ENCODE data around the gene CNPY3. TPM values are rescaled to one million over a fixed set of nuclear protein-coding genes. Genes with fewer than 3 reads are reported as not detected.
"Not testable (repeated sequence)": the region's sequence is repeated elsewhere in the genome, so short reads cannot be mapped to it uniquely, and the experiment has no call there.

Gene CNPY3
- total RNA-seq (16.8 TPM), polyA plus RNA-seq (ENCODE audit: insufficient read depth in 1 of 8, insufficient read length in 8 of 8, low replicate concordance in 1 of 8) (10 to 100 TPM; 27.3 to 41.6 (median 33.1) TPM)
- long read RNA-seq, donor 1, transcript CNPY3-201 (6 exons, 1,704 nt), result major isoform, 8 of 8 reads
- long read RNA-seq, donor 1, partial matches to known transcripts, result 0 of 8 reads
- long read RNA-seq, donor 1, other reads (novel, unspliced or antisense), result 0 of 8 reads
- long read RNA-seq, donor 2, partial matches to known transcripts, result 0 of 2 reads
- long read RNA-seq, donor 2, other reads (novel, unspliced or antisense), result 0 of 2 reads
- long read RNA-seq, donor 3, transcript CNPY3-201 (6 exons, 1,704 nt), result major isoform, 24 of 24 reads
- long read RNA-seq, donor 3, partial matches to known transcripts, result 0 of 24 reads
- long read RNA-seq, donor 3, other reads (novel, unspliced or antisense), result 0 of 24 reads
- long read RNA-seq, donor 4, transcript CNPY3-201 (6 exons, 1,704 nt), result major isoform, 14 of 14 reads
- long read RNA-seq, donor 4, partial matches to known transcripts, result 0 of 14 reads
- long read RNA-seq, donor 4, other reads (novel, unspliced or antisense), result 0 of 14 reads
- long read RNA-seq, donor 5, transcript CNPY3-201 (6 exons, 1,704 nt), result major isoform, 33 of 39 reads
- long read RNA-seq, donor 5, partial matches to known transcripts, result 0 of 39 reads
- long read RNA-seq, donor 5, other reads (novel, unspliced or antisense), result 6 of 39 reads
- long read RNA-seq, donor 6, transcript CNPY3-201 (6 exons, 1,704 nt), result major isoform, 22 of 30 reads
- long read RNA-seq, donor 6, partial matches to known transcripts, result 0 of 30 reads
- long read RNA-seq, donor 6, other reads (novel, unspliced or antisense), result 8 of 30 reads
- long read RNA-seq, donor 7, transcript CNPY3-201 (6 exons, 1,704 nt), result major isoform, 16 of 16 reads
- long read RNA-seq, donor 7, partial matches to known transcripts, result 0 of 16 reads
- long read RNA-seq, donor 7, other reads (novel, unspliced or antisense), result 0 of 16 reads
- long read RNA-seq, donor 8, transcript CNPY3-201 (6 exons, 1,704 nt), result major isoform, 12 of 21 reads
- long read RNA-seq, donor 8, partial matches to known transcripts, result 9 of 21 reads
- long read RNA-seq, donor 8, other reads (novel, unspliced or antisense), result 0 of 21 reads
- long read RNA-seq, donor 9, transcript CNPY3-201 (6 exons, 1,704 nt), result major isoform, 15 of 15 reads
- long read RNA-seq, donor 9, partial matches to known transcripts, result 0 of 15 reads
- long read RNA-seq, donor 9, other reads (novel, unspliced or antisense), result 0 of 15 reads
- long read RNA-seq, donor 10, transcript CNPY3-201 (6 exons, 1,704 nt), result major isoform, 21 of 21 reads
- long read RNA-seq, donor 10, partial matches to known transcripts, result 0 of 21 reads
- long read RNA-seq, donor 10, other reads (novel, unspliced or antisense), result 0 of 21 reads
- long read RNA-seq, donor 11, transcript CNPY3-201 (6 exons, 1,704 nt), result major isoform, 9 of 9 reads
- long read RNA-seq, donor 11, partial matches to known transcripts, result 0 of 9 reads
- long read RNA-seq, donor 11, other reads (novel, unspliced or antisense), result 0 of 9 reads

GRCh38 chr6:42928986-42929820 lies at the start of gene CNPY3:
TSS of gene CNPY3 (plus strand) at chr6:42929480. CDS start at chr6:42929571, 91 bp downstream.
- peaks cover 20% of the 10 kb centered on the region for H3K4me1 ChIP-seq (ENCODE audit: control insufficient read depth, insufficient read depth, low read length)
- under 1% methylated on average over 48 of the region's 63 CpGs for WGBS (ENCODE audit: insufficient coverage)

GRCh38 chr6:42880240-42880817 lies 49.0 kb upstream of the CNPY3 start:
- Histone ChIP-seq H3K36me3 (ENCODE audit: control insufficient read depth, insufficient read depth, low read length) (peaks cover 33% of the 10 kb centered on the region), H3K4me3 (ENCODE audit: low read length) (peak overlapping the region; percentile 97), H3K27ac (ENCODE audit: low read length) (peak overlapping the region; percentile 95)
- H3K27me3 ChIP-seq (ENCODE audit: control insufficient read depth, insufficient read depth, low read length); DNase-seq; H3K9me3 ChIP-seq (replicated peaks; ENCODE audit: control insufficient read depth, low read depth, low read length); H3K4me1 ChIP-seq (ENCODE audit: control insufficient read depth, insufficient read depth, low read length): not testable (repeated sequence)
- 15% methylated on average over 14 of the region's 25 CpGs for WGBS (ENCODE audit: insufficient coverage)

More at GRCh38 chr6:42928986-42929820, at the start of gene CNPY3:
- H3K27me3 ChIP-seq (ENCODE audit: control insufficient read depth, insufficient read depth, low read length), result peaks cover 6% of the 10 kb centered on the region
- peak within 1 kb of the TSS; percentile 77 for H3K4me3 ChIP-seq (ENCODE audit: low read length)
- H3K36me3 ChIP-seq (ENCODE audit: control insufficient read depth, insufficient read depth, low read length), result peaks cover 8% of the 10 kb centered on the region
- DNase-seq, result peak; percentile 99
- no peaks in the 10 kb centered on the region for H3K9me3 ChIP-seq (replicated peaks; ENCODE audit: control insufficient read depth, low read depth, low read length)
- peak within 1 kb of the TSS; percentile 98 for H3K27ac ChIP-seq (ENCODE audit: low read length)

GRCh38 chr6:42880871-42881270 lies 48.4 kb upstream of the CNPY3 start:
- WGBS (ENCODE audit: insufficient coverage), result 78% methylated on average over 5 of the region's 12 CpGs
- DNase-seq; H3K4me1 ChIP-seq (ENCODE audit: control insufficient read depth, insufficient read depth, low read length); H3K27me3 ChIP-seq (ENCODE audit: control insufficient read depth, insufficient read depth, low read length); H3K9me3 ChIP-seq (replicated peaks; ENCODE audit: control insufficient read depth, low read depth, low read length); H3K27ac ChIP-seq (ENCODE audit: low read length): not testable (repeated sequence)
- H3K4me3 ChIP-seq (ENCODE audit: low read length), result peak overlapping the region; percentile 97
- peaks cover 39% of the 10 kb centered on the region for H3K36me3 ChIP-seq (ENCODE audit: control insufficient read depth, insufficient read depth, low read length)

- no CpG with 5 or more reads among the region's 4 CpGs for WGBS (ENCODE audit: insufficient coverage)
- Histone ChIP-seq H3K4me3 (ENCODE audit: low read length) (no peak overlapping the region), H3K9me3 (replicated peaks; ENCODE audit: control insufficient read depth, low read depth, low read length) (no peaks in the 10 kb centered on the region), H3K27me3 (ENCODE audit: control insufficient read depth, insufficient read depth, low read length) (no peaks in the 10 kb centered on the region), H3K4me1 (ENCODE audit: control insufficient read depth, insufficient read depth, low read length) (peaks cover 6% of the 10 kb centered on the region), H3K27ac (ENCODE audit: low read length) (no peak overlapping the region), H3K36me3 (ENCODE audit: control insufficient read depth, insufficient read depth, low read length) (peaks cover 51% of the 10 kb centered on the region)
- no peak for DNase-seq
These were observed 43.6 kb upstream of the CNPY3 start for GRCh38 chr6:42885702-42886101.

GRCh38 chr6:42888201-42888600 lies 41.1 kb upstream of the CNPY3 start:
- H3K4me3 ChIP-seq (ENCODE audit: low read length); H3K4me1 ChIP-seq (ENCODE audit: control insufficient read depth, insufficient read depth, low read length); DNase-seq; H3K27ac ChIP-seq (ENCODE audit: low read length); H3K27me3 ChIP-seq (ENCODE audit: control insufficient read depth, insufficient read depth, low read length); H3K9me3 ChIP-seq (replicated peaks; ENCODE audit: control insufficient read depth, low read depth, low read length): not testable (repeated sequence)
- H3K36me3 ChIP-seq (ENCODE audit: control insufficient read depth, insufficient read depth, low read length), result peaks cover 36% of the 10 kb centered on the region
- WGBS (ENCODE audit: insufficient coverage), result no CpG with 5 or more reads among the region's 4 CpGs

GRCh38 chr6:42889815-42890214 lies 39.5 kb upstream of the CNPY3 start:
- Histone ChIP-seq H3K27me3 (ENCODE audit: control insufficient read depth, insufficient read depth, low read length) (no peaks in the 10 kb centered on the region), H3K4me1 (ENCODE audit: control insufficient read depth, insufficient read depth, low read length) (peaks cover 8% of the 10 kb centered on the region), H3K27ac (ENCODE audit: low read length) (peak overlapping the region; percentile 88), H3K4me3 (ENCODE audit: low read length) (peak overlapping the region; percentile 96), H3K9me3 (replicated peaks; ENCODE audit: control insufficient read depth, low read depth, low read length) (no peaks in the 10 kb centered on the region), H3K36me3 (ENCODE audit: control insufficient read depth, insufficient read depth, low read length) (peaks cover 21% of the 10 kb centered on the region)
- no peak for DNase-seq
- WGBS (ENCODE audit: insufficient coverage), result no CpG with 5 or more reads among the region's 4 CpGs

GRCh38 chr6:42890311-42891198 lies 38.7 kb upstream of the CNPY3 start:
- DNase-seq, result peak; percentile 98
- H3K4me3 ChIP-seq (ENCODE audit: low read length), result peak overlapping the region; percentile 96
- peak overlapping the region; percentile 88 for H3K27ac ChIP-seq (ENCODE audit: low read length)
- WGBS (ENCODE audit: insufficient coverage), result 0% methylated on average over 57 of the region's 63 CpGs
- H3K27me3 ChIP-seq (ENCODE audit: control insufficient read depth, insufficient read depth, low read length), result no peaks in the 10 kb centered on the region
- peaks cover 8% of the 10 kb centered on the region for H3K4me1 ChIP-seq (ENCODE audit: control insufficient read depth, insufficient read depth, low read length)
- peaks cover 15% of the 10 kb centered on the region for H3K36me3 ChIP-seq (ENCODE audit: control insufficient read depth, insufficient read depth, low read length)
- no peaks in the 10 kb centered on the region for H3K9me3 ChIP-seq (replicated peaks; ENCODE audit: control insufficient read depth, low read depth, low read length)

GRCh38 chr6:42891199-42891722 lies 38.0 kb upstream of the CNPY3 start:
- peak overlapping the region; percentile 96 for H3K4me3 ChIP-seq (ENCODE audit: low read length)
- 51% methylated on average over 7 of the region's 17 CpGs for WGBS (ENCODE audit: insufficient coverage)
- H3K27ac ChIP-seq (ENCODE audit: low read length), result peak overlapping the region; percentile 88
- H3K4me1 ChIP-seq (ENCODE audit: control insufficient read depth, insufficient read depth, low read length), result peaks cover 8% of the 10 kb centered on the region
- no peak for DNase-seq
- no peaks in the 10 kb centered on the region for H3K9me3 ChIP-seq (replicated peaks; ENCODE audit: control insufficient read depth, low read depth, low read length)
- H3K27me3 ChIP-seq (ENCODE audit: control insufficient read depth, insufficient read depth, low read length), result no peaks in the 10 kb centered on the region
- H3K36me3 ChIP-seq (ENCODE audit: control insufficient read depth, insufficient read depth, low read length), result peaks cover 9% of the 10 kb centered on the region
